ENCODE data around the gene ARHGAP24.

ARHGAP24 gene

GRCh38 chr4:85474818-85475630 is at the start of gene ARHGAP24:
Gene ARHGAP24, plus strand, starts transcription at chr4:85475150.
- Histone ChIP-seq H3K4me3 (ENCODE audit: low read depth in 1 of 2, low read length in 2 of 2) (peak within 1 kb of the TSS; percentile 65 to 68), H3K4me1 (ENCODE audit: control insufficient read depth in 1 of 2, insufficient read depth in 2 of 2, low read length in 2 of 2) (peaks cover 0 to 4% of the 10 kb centered on the region in 2 donors), H3K27ac (ENCODE audit: low read length) (peak within 1 kb of the TSS; percentile 41), H3K27me3 (ENCODE audit: low read depth, low read length) (no peaks in the 10 kb centered on the region), H3K9me3 (ENCODE audit: control insufficient read depth in 1 of 2, low read length in 2 of 2) (no peaks in the 10 kb centered on the region), H3K36me3 (ENCODE audit: control insufficient read depth in 1 of 2, insufficient read depth in 2 of 2, low read length in 2 of 2) (no peaks in the 10 kb centered on the region)

GRCh38 chr4:85426366-85426765 is 48.6 kb upstream of the ARHGAP24 start:
- H3K4me3 ChIP-seq (ENCODE audit: low read depth in 1 of 2, low read length in 2 of 2): no peak overlapping the region
- H3K4me1 ChIP-seq (ENCODE audit: control insufficient read depth in 1 of 2, insufficient read depth in 2 of 2, low read length in 2 of 2): no peaks in the 10 kb centered on the region
- H3K36me3 ChIP-seq (ENCODE audit: control insufficient read depth in 1 of 2, insufficient read depth in 2 of 2, low read length in 2 of 2): no peaks in the 10 kb centered on the region
- no peaks in the 10 kb centered on the region for H3K27me3 ChIP-seq (ENCODE audit: low read depth, low read length)
- no peaks in the 10 kb centered on the region for H3K9me3 ChIP-seq (ENCODE audit: control insufficient read depth in 1 of 2, low read length in 2 of 2)
- no peak overlapping the region for H3K27ac ChIP-seq (ENCODE audit: low read length)

- H3K27me3 ChIP-seq (ENCODE audit: low read depth, low read length): no peaks in the 10 kb centered on the region
- no peaks in the 10 kb centered on the region for H3K36me3 ChIP-seq (ENCODE audit: control insufficient read depth in 1 of 2, insufficient read depth in 2 of 2, low read length in 2 of 2)
- no peaks in the 10 kb centered on the region for H3K4me1 ChIP-seq (ENCODE audit: control insufficient read depth in 1 of 2, insufficient read depth in 2 of 2, low read length in 2 of 2)
- H3K4me3 ChIP-seq (ENCODE audit: low read depth in 1 of 2, low read length in 2 of 2): no peak overlapping the region
- H3K27ac ChIP-seq (ENCODE audit: low read length): no peak overlapping the region
- no peaks in the 10 kb centered on the region for H3K9me3 ChIP-seq (ENCODE audit: control insufficient read depth in 1 of 2, low read length in 2 of 2)
Measured at GRCh38 chr4:85427123-85427522, 47.8 kb upstream of the ARHGAP24 start.

- H3K27me3 ChIP-seq (ENCODE audit: low read depth, low read length): no peaks in the 10 kb centered on the region
- no peak overlapping the region for H3K27ac ChIP-seq (ENCODE audit: low read length)
- H3K4me3 ChIP-seq (ENCODE audit: low read depth in 1 of 2, low read length in 2 of 2): no peak overlapping the region
- H3K36me3 ChIP-seq (ENCODE audit: control insufficient read depth in 1 of 2, insufficient read depth in 2 of 2, low read length in 2 of 2): no peaks in the 10 kb centered on the region
- H3K4me1 ChIP-seq (ENCODE audit: control insufficient read depth in 1 of 2, insufficient read depth in 2 of 2, low read length in 2 of 2): no peaks in the 10 kb centered on the region
- H3K9me3 ChIP-seq (ENCODE audit: control insufficient read depth in 1 of 2, low read length in 2 of 2): no peaks in the 10 kb centered on the region
Measured at GRCh38 chr4:85430226-85430625, 44.7 kb upstream of the ARHGAP24 start.

- no peak overlapping the region for H3K27ac ChIP-seq (ENCODE audit: low read length)
- H3K27me3 ChIP-seq (ENCODE audit: low read depth, low read length): no peaks in the 10 kb centered on the region
- no peaks in the 10 kb centered on the region for H3K4me1 ChIP-seq (ENCODE audit: control insufficient read depth in 1 of 2, insufficient read depth in 2 of 2, low read length in 2 of 2)
- H3K9me3 ChIP-seq (ENCODE audit: control insufficient read depth in 1 of 2, low read length in 2 of 2): no peaks in the 10 kb centered on the region
- H3K36me3 ChIP-seq (ENCODE audit: control insufficient read depth in 1 of 2, insufficient read depth in 2 of 2, low read length in 2 of 2): no peaks in the 10 kb centered on the region
- no peak overlapping the region for H3K4me3 ChIP-seq (ENCODE audit: low read depth in 1 of 2, low read length in 2 of 2)
Measured at GRCh38 chr4:85430697-85431096, 44.3 kb upstream of the ARHGAP24 start.

GRCh38 chr4:85431156-85431555 is 43.8 kb upstream of the ARHGAP24 start:
- H3K36me3 ChIP-seq (ENCODE audit: control insufficient read depth in 1 of 2, insufficient read depth in 2 of 2, low read length in 2 of 2): no peaks in the 10 kb centered on the region

GRCh38 chr4:85431881-85432485 is 43.0 kb upstream of the ARHGAP24 start:
- Histone ChIP-seq H3K27ac (ENCODE audit: low read length) (no peak overlapping the region), H3K4me3 (ENCODE audit: low read depth in 1 of 2, low read length in 2 of 2) (no peak overlapping the region), H3K27me3 (ENCODE audit: low read depth, low read length) (no peaks in the 10 kb centered on the region), H3K36me3 (ENCODE audit: control insufficient read depth in 1 of 2, insufficient read depth in 2 of 2, low read length in 2 of 2) (no peaks in the 10 kb centered on the region), H3K9me3 (ENCODE audit: control insufficient read depth in 1 of 2, low read length in 2 of 2) (no peaks in the 10 kb centered on the region), H3K4me1 (ENCODE audit: control insufficient read depth in 1 of 2, insufficient read depth in 2 of 2, low read length in 2 of 2) (no peaks in the 10 kb centered on the region)

More at GRCh38 chr4:85431156-85431555, 43.8 kb upstream of the ARHGAP24 start:
- Histone ChIP-seq H3K27ac (ENCODE audit: low read length) (no peak overlapping the region), H3K4me3 (ENCODE audit: low read depth in 1 of 2, low read length in 2 of 2) (no peak overlapping the region), H3K9me3 (ENCODE audit: control insufficient read depth in 1 of 2, low read length in 2 of 2) (no peaks in the 10 kb centered on the region), H3K27me3 (ENCODE audit: low read depth, low read length) (no peaks in the 10 kb centered on the region), H3K4me1 (ENCODE audit: control insufficient read depth in 1 of 2, insufficient read depth in 2 of 2, low read length in 2 of 2) (no peaks in the 10 kb centered on the region)

- peaks cover 0 to 4% of the 10 kb centered on the region in 2 donors for H3K4me1 ChIP-seq (ENCODE audit: control insufficient read depth in 1 of 2, insufficient read depth in 2 of 2, low read length in 2 of 2)
- no peaks in the 10 kb centered on the region for H3K9me3 ChIP-seq (ENCODE audit: control insufficient read depth in 1 of 2, low read length in 2 of 2)
- H3K36me3 ChIP-seq (ENCODE audit: control insufficient read depth in 1 of 2, insufficient read depth in 2 of 2, low read length in 2 of 2): no peaks in the 10 kb centered on the region
- H3K4me3 ChIP-seq (ENCODE audit: low read depth in 1 of 2, low read length in 2 of 2): no peak overlapping the region
- H3K27ac ChIP-seq (ENCODE audit: low read length): no peak overlapping the region
- H3K27me3 ChIP-seq (ENCODE audit: low read depth, low read length): no peaks in the 10 kb centered on the region
Measured at GRCh38 chr4:85445050-85445639, 29.8 kb upstream of the ARHGAP24 start.

GRCh38 chr4:85446141-85446861 is 28.6 kb upstream of the ARHGAP24 start:
- Histone ChIP-seq H3K27ac (ENCODE audit: low read length) (no peak overlapping the region), H3K4me1 (ENCODE audit: control insufficient read depth in 1 of 2, insufficient read depth in 2 of 2, low read length in 2 of 2) (peaks cover 0 to 4% of the 10 kb centered on the region in 2 donors), H3K36me3 (ENCODE audit: control insufficient read depth in 1 of 2, insufficient read depth in 2 of 2, low read length in 2 of 2) (no peaks in the 10 kb centered on the region), H3K9me3 (ENCODE audit: control insufficient read depth in 1 of 2, low read length in 2 of 2) (no peaks in the 10 kb centered on the region), H3K4me3 (ENCODE audit: low read depth in 1 of 2, low read length in 2 of 2) (no peak overlapping the region), H3K27me3 (ENCODE audit: low read depth, low read length) (no peaks in the 10 kb centered on the region)

- Histone ChIP-seq H3K9me3 (ENCODE audit: control insufficient read depth in 1 of 2, low read length in 2 of 2) (no peaks in the 10 kb centered on the region), H3K27me3 (ENCODE audit: low read depth, low read length) (no peaks in the 10 kb centered on the region), H3K27ac (ENCODE audit: low read length) (no peak overlapping the region), H3K36me3 (ENCODE audit: control insufficient read depth in 1 of 2, insufficient read depth in 2 of 2, low read length in 2 of 2) (no peaks in the 10 kb centered on the region), H3K4me1 (ENCODE audit: control insufficient read depth in 1 of 2, insufficient read depth in 2 of 2, low read length in 2 of 2) (peaks cover 0 to 4% of the 10 kb centered on the region in 2 donors), H3K4me3 (ENCODE audit: low read depth in 1 of 2, low read length in 2 of 2) (no peak overlapping the region)
Measured at GRCh38 chr4:85448906-85449890, 25.8 kb upstream of the ARHGAP24 start.
